ENCODE measurements around the gene CACUL1.

The CACUL1 gene

GRCh38 chr10:118626953-118627352 is 127.8 kb downstream of the CACUL1 start:
- H3K36me3 ChIP-seq (ENCODE audit: control insufficient read depth, insufficient read depth, low read length, severe bottlenecking): no peaks in the 10 kb centered on the region
- H3K9ac ChIP-seq (ENCODE audit: low read length): no peak overlapping the region
- no peak for DNase-seq (ENCODE audit: low read depth)
- H3K4me3 ChIP-seq (ENCODE audit: low read length): no peak overlapping the region
- peaks cover 14% of the 10 kb centered on the region for H3K4me1 ChIP-seq (ENCODE audit: control insufficient read depth, insufficient read depth, low read length)
- no peaks in the 10 kb centered on the region for H3K9me3 ChIP-seq (ENCODE audit: control insufficient read depth, low read length)
- peaks cover 23% of the 10 kb centered on the region for H3K27me3 ChIP-seq (replicated peaks; ENCODE audit: control insufficient read depth, insufficient read depth, low read length)

Measured in adipocyte (in vitro differentiated cells).